Activated CD4-positive, alpha-beta T cell treated with anti-CD3 and anti-CD28 coated beads, Interleukin-2, Interleukin-4, amounts not matched to agents 100 ng/mL and 50 ng/mL, durations not matched to agents 16 hours and 8 hours (primary cell): ENCODE data around the gene SNRPA1.

Experiments
- DNase-seq: peaks from one replicate; pipeline ENCODE4 v3.0.0-alpha.2; 2020; ENCODE audit warnings: low spot score

SNRPA1 gene

DNA sequence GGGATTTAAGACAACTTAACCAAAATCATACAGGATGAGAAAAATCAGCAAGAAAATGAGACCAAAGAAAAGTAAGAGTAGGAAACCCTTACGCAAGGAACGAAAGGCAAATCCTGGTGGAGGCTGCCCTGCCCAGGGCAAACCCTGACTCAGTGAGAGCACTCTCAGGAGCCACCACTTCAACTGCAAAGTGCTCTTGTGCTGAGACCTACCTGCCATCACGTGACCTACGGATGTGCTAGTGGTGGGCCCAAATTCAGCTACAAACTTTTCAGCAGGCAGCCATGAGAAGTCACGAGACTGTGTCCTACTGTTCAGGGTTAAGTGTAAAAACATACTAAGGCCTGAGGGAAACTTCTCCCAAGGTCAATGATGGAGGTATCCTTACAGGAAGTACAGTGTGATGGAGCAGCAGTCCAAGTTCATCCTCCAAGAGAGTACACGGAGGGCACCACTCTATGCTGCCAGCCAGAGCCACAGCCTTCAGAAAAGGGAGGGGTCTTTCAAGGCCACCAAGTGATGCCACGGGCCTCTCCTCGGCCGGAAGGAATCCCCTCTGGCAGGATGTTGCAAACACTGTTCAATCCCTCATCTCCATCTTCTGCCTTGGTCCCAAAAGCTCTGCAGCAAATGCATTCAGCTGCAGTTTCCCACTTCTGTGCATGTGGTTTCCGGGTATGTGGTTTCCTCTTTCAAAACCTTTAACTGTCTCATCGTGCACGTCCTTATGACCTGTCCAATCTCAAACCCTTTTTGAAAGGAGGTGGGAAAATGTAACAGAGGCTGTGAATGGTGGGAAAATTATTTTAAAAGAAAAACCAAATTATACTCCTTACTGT, 52.7 kb downstream of the SNRPA1 start:
- peak; percentile 82 for DNase-seq

- DNase-seq: no peak
These were observed 54.7 kb downstream of the SNRPA1 start for GRCh38 chr15:101240358-101240757.

DNA sequence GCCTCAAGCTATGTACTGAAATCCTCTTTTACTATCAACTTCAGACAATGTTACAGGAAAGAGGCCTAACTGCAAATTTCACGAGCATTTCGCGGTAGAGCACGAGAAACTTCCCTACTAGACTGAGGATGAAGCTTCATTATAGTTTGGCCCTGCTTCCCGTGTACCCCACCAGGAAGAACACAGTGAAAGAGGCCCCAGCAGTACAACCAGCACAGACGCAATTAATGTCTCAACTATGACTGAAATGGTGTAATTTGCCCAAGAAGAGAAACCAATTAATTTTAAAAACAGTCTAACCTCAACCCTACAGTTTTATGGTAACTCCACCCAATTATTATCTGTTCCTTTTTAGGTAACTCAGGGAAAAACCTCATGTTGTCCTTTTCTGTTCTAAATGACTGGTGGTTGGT, 55.3 kb downstream of the SNRPA1 start:
- DNase-seq: no peak

GRCh38 chr15:101237251-101237650, 57.8 kb downstream of the SNRPA1 start:
- no peak for DNase-seq

- no peak for DNase-seq
These were observed 61.3 kb downstream of the SNRPA1 start for GRCh38 chr15:101233651-101234280.

DNA sequence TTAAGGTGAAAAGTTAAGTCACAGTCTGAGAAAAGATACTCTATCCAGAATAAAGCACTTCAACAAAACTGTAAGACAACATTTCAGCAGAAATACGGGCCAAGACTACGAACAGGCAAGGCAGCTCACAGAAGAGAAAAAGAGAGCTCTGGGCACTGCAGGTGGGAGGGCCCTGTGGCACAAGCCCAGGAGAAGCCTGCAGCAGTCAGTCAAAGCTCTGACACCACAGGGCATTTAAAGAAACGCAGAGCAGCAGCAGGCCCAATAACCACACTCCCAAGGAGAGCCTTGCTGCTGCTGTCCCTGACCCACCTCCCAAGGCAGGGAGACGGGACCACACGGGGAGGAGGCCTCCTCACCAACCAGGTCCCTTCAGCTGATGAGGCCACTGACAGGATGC, 62.4 kb downstream of the SNRPA1 start:
- DNase-seq: no peak
